ENCODE data around the gene JCAD. TPM values are rescaled to one million over a fixed set of nuclear protein-coding genes. Genes with fewer than 3 reads are reported as not detected.

Gene JCAD
- total RNA-seq, 4 donors from 2014 or later: 2.6 to 10.1 (median 6.8) TPM

DNA sequence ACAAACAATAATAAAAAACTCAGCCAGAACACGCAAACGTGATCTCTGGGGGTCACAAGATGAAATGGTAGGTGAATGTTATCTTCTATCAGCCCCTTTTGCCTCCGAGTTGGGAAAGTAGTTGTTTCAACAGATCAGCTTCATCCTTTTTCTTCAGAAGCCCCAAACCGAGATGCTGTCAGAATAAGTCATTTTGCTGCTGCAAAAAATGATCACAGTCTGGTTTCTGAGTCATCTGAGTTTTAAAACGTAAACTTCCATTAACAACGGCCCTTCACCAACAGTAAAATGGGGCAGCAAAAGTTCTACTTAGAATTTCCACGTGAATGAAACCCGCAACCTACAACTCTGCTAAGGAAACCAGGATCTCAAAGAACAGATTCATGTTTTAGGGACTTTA, 44.9 kb downstream of the JCAD start:
- Histone ChIP-seq H3K36me3 (peaks cover 3% of the 10 kb centered on the region), H3K27ac (no peak overlapping the region), H3K4me3 (no peak overlapping the region), H3K9me3 (no peaks in the 10 kb centered on the region), H3K4me1 (no peaks in the 10 kb centered on the region), H3K27me3 (no peaks in the 10 kb centered on the region)
- TF ChIP-seq EP300 (IDR thresholded peaks at IDR 0.05): no peak
- no peak for TF ChIP-seq POLR2A (IDR thresholded peaks at IDR 0.05)
- no peak for TF ChIP-seq CTCF (IDR thresholded peaks at IDR 0.05)
- TF ChIP-seq POLR2AphosphoS5 (IDR thresholded peaks at IDR 0.05): no peak
- WGBS: 85% methylated on average over 8 of the region's 8 CpGs
- no peak for DNase-seq (ENCODE audit: low spot score in 2 of 2)

DNA sequence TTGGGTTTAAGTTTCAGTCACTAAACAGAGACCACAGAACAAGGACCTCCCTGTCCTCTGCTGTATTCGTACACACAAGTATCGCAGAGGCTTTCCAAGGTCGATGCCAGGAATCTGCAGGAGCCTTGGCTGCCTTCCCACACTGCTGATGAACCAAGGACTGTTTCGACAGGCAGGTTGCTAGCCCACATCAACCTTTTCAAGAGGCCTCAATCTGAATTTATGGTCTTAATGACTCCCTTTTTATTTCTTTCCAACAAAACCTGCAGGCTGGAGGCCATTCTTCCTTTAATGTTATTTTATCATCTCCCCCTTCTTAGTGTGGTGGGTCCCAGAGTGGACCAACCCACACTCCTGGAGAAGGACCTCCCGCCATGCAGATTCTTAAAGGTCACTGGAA, 45.6 kb downstream of the JCAD start:
- no peak for DNase-seq (ENCODE audit: low spot score in 2 of 2)
- H3K9me3 ChIP-seq: no peaks in the 10 kb centered on the region
- H3K27ac ChIP-seq: no peak overlapping the region
- H3K4me1 ChIP-seq: no peaks in the 10 kb centered on the region
- H3K36me3 ChIP-seq: peaks cover 3% of the 10 kb centered on the region
- no peaks in the 10 kb centered on the region for H3K27me3 ChIP-seq
- WGBS: 50% methylated on average over 5 of the region's 5 CpGs
- TF ChIP-seq POLR2A (IDR thresholded peaks at IDR 0.05) (no peak), POLR2AphosphoS5 (IDR thresholded peaks at IDR 0.05) (no peak), EP300 (IDR thresholded peaks at IDR 0.05) (no peak), CTCF (IDR thresholded peaks at IDR 0.05) (no peak)
- H3K4me3 ChIP-seq: no peak overlapping the region

- TF ChIP-seq CTCF (IDR thresholded peaks at IDR 0.05) (no peak), POLR2A (IDR thresholded peaks at IDR 0.05) (no peak), POLR2AphosphoS5 (IDR thresholded peaks at IDR 0.05) (no peak), EP300 (IDR thresholded peaks at IDR 0.05) (no peak)
- 64% methylated on average over 3 of the region's 4 CpGs for WGBS
- no peak for DNase-seq (ENCODE audit: low spot score in 2 of 2)
- H3K9me3 ChIP-seq: no peaks in the 10 kb centered on the region
- no peak overlapping the region for H3K27ac ChIP-seq
- H3K4me3 ChIP-seq: no peak overlapping the region
- no peaks in the 10 kb centered on the region for H3K4me1 ChIP-seq
- H3K27me3 ChIP-seq: no peaks in the 10 kb centered on the region
- no peaks in the 10 kb centered on the region for H3K36me3 ChIP-seq
Measured at GRCh38 chr10:30011956-30012647, 47.3 kb downstream of the JCAD start.

- H3K27me3 ChIP-seq: no peaks in the 10 kb centered on the region
- no peak for DNase-seq (ENCODE audit: low spot score in 2 of 2)
- TF ChIP-seq CTCF (IDR thresholded peaks at IDR 0.05) (no peak), POLR2AphosphoS5 (IDR thresholded peaks at IDR 0.05) (no peak), EP300 (IDR thresholded peaks at IDR 0.05) (no peak), POLR2A (IDR thresholded peaks at IDR 0.05) (no peak)
- H3K9me3 ChIP-seq: no peaks in the 10 kb centered on the region
- H3K36me3 ChIP-seq: no peaks in the 10 kb centered on the region
- H3K4me1 ChIP-seq: no peaks in the 10 kb centered on the region
- 84% methylated on average over 8 of the region's 8 CpGs for WGBS
- H3K4me3 ChIP-seq: no peak overlapping the region
- H3K27ac ChIP-seq: no peak overlapping the region
Measured at GRCh38 chr10:30011396-30011795, 48.0 kb downstream of the JCAD start.

DNA sequence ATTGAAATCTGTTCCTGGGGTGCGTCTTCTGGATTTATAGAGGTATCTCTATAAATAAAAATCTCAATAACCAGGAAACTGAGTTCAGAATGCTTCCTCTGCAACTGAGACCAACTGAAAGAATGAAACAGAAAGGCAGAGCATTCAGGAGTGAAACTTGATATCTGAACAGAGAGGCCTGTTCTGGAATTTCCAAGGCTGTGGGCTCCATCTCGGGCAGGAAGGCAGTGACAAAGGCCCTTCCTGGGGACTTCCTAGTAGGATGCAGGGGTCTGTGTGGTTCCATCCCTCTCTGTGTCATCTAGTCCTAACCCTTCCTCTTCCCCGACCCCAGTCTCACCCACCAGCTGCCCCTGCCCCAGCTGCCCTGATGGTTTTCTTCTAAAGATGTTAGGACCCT, 52.0 kb downstream of the JCAD start:
- 70% methylated on average over 3 of the region's 3 CpGs for WGBS
- no peak for DNase-seq (ENCODE audit: low spot score in 2 of 2)
- Histone ChIP-seq H3K4me3 (no peak overlapping the region), H3K27ac (no peak overlapping the region), H3K4me1 (peaks cover 3% of the 10 kb centered on the region), H3K36me3 (no peaks in the 10 kb centered on the region), H3K27me3 (no peaks in the 10 kb centered on the region), H3K9me3 (no peaks in the 10 kb centered on the region)
- TF ChIP-seq POLR2A (IDR thresholded peaks at IDR 0.05): no peak
- no peak for TF ChIP-seq POLR2AphosphoS5 (IDR thresholded peaks at IDR 0.05)
- no peak for TF ChIP-seq EP300 (IDR thresholded peaks at IDR 0.05)
- no peak for TF ChIP-seq CTCF (IDR thresholded peaks at IDR 0.05)

Measured in suprapubic skin (tissue), 4 donors.